Spleen (tissue), 11 donors: ENCODE data around the gene SFXN2. TPM values are rescaled to one million over a fixed set of nuclear protein-coding genes. Genes with fewer than 3 reads are reported as not detected.

Experiments used
- DNase-seq: peaks from one replicate; pipeline ENCODE4 v3.0.0-alpha.2; 2020
- H3K27ac ChIP-seq, 8 donors: fragments of 200-600 bp; sonication (generic) in 7 of 8; 1 replicate in 4 of 8; 2 replicates in 4 of 8; pipeline versions ENCODE4 v1.5.0 to v1.8.0; 2016 to 2021; ENCODE audit warnings: inconsistent platforms in 4 of 8, mild to moderate bottlenecking in 4 of 8, moderate library complexity in 1 of 8
- H3K27me3 ChIP-seq, 7 donors: fragments of 200-600 bp; sonication (generic) in 6 of 7; replicated peaks in 1 of 7; 1 replicate in 4 of 7; 2 replicates in 3 of 7; pipeline versions ENCODE4 v1.5.0 to v1.8.0; 2016 to 2021; ENCODE audit warnings: inconsistent platforms in 3 of 7, mild to moderate bottlenecking in 1 of 7
- H3K36me3 ChIP-seq, 6 donors: fragments of 200-600 bp; sonication (generic) in 5 of 6; 1 replicate in 4 of 6; 2 replicates in 2 of 6; pipeline versions ENCODE4 v1.5.0 to v1.8.0; 2016 to 2021; ENCODE audit warnings: inconsistent platforms in 2 of 6
- H3K4me1 ChIP-seq, 6 donors: fragments of 200-600 bp; sonication (generic) in 5 of 6; 1 replicate in 3 of 6; 2 replicates in 3 of 6; pipeline versions ENCODE4 v1.5.0 to v1.8.0; 2016 to 2021; ENCODE audit warnings: inconsistent platforms in 3 of 6
- H3K4me3 ChIP-seq, 8 donors: fragments of 200-600 bp; sonication (generic) in 7 of 8; 1 replicate in 4 of 8; 2 replicates in 4 of 8; pipeline versions ENCODE4 v1.5.0 to v1.8.0; 2016 to 2021; ENCODE audit warnings: inconsistent platforms in 4 of 8, mild to moderate bottlenecking in 4 of 8, moderate library complexity in 2 of 8
- H3K9me3 ChIP-seq, 8 donors: fragments of 200-600 bp; sonication (generic) in 7 of 8; 1 replicate in 4 of 8; 2 replicates in 4 of 8; pipeline versions ENCODE4 v1.5.0 to v1.8.0; 2016 to 2021; ENCODE audit warnings: inconsistent platforms in 4 of 8
- CTCF ChIP-seq, 11 experiments: fragments of 200-600 bp in 7 of 11; fragments of 450-650 bp in 4 of 11; sonication (generic) in 4 of 11; IDR thresholded peaks in 8 of 11; conservative IDR thresholded peaks in 3 of 11; 1 replicate in 7 of 11; 2 replicates in 4 of 11; pipeline versions ENCODE4 v1.4.0 to v1.8.0; 2016 to 2021; ENCODE audit warnings: antibody characterized with exemption in 11 of 11, inconsistent platforms in 4 of 11, mild to moderate bottlenecking in 1 of 11
- POLR2A ChIP-seq, 3 donors: fragments of 450-650 bp; IDR thresholded peaks; one replicate each; pipeline ENCODE4 v1.5.1; 2017; ENCODE audit warnings: antibody characterized with exemption in 3 of 3, mild to moderate bottlenecking in 1 of 3
- POLR2AphosphoS5 ChIP-seq, 3 donors: sonication (generic); formaldehyde crosslinking; IDR thresholded peaks; one replicate each; pipeline ENCODE4 v1.5.1; 2017; ENCODE audit warnings: antibody characterized with exemption in 3 of 3
- WGBS, 5 donors: extraction: QIAGEN DNeasy Blood & Tissue Kit in 3 of 5; methylation state at CpG; one replicate each; pipeline versions ENCODE4 v1.1.5 to v1.1.7; 2013 to 2018; 5-methylcytosine and 5-hydroxymethylcytosine counted together
- intact Hi-C: fragments of 100-400 bp; cut with DNase I; formaldehyde crosslinking; loops from one replicate; pipeline ENCODE4 v1.15.0; 2023; ENCODE audit warnings: low total_unique reads
- polyA plus RNA-seq, 3 donors: library from polyadenylated mRNA; stranded (reverse); fragments of 200-250 nt; gene quantifications; one replicate each; pipeline ENCODE4 v1.2.1, GENCODE V29; 2013
- total RNA-seq, 7 donors: library from RNA; depleted of rRNA in 3 of 7; stranded (reverse); fragments of >200 nt in 3 of 7; fragmentation: NEBNext Ultra II Directional in 4 of 7; extraction: Animal tissue kit (Norgen Biotek cat#: 25700) in 4 of 7; gene quantifications; one replicate each; pipeline versions ENCODE4 v1.1.0 to v1.2.1, GENCODE V29; 2016 to 2021
- donor health status: healthy with polysubstance abuse.
- donor health status: DM: no; HTN: no; CAD: no; lungs with moderate emphysema.
- donor health status: DM: no; HTN: no; CAD: no.
- donor health status: Bipolar disorder and iron deficiency.
- donor health status: healthy.
- donor health status: DM: no; HTN: no; CAD: no.
- donor health status: DM: yes; HTN: yes; CAD: no.

The SFXN2 gene
- total and polyA plus RNA-seq, 10 donors = 3.0 to 12.8 (median 9.8) TPM

GRCh38 chr10:102669206-102670064 lies 45.0 kb upstream of the SFXN2 start:
- intact Hi-C loops = no loop called here
- no peak overlapping the region for H3K4me3 ChIP-seq
- peak in 2 of 3 donors; percentile 35 to 40 for TF ChIP-seq POLR2AphosphoS5 (IDR thresholded peaks at IDR 0.05)
- peak in 6 of 11 experiments; percentile 5 to 63 (median 47) for TF ChIP-seq CTCF (IDR thresholded peaks at IDR 0.05 in 8 of 11, conservative IDR thresholded peaks at IDR 0.05 in 3 of 11)
- TF ChIP-seq POLR2A (IDR thresholded peaks at IDR 0.05) = no peak
- no peak for DNase-seq
- H3K36me3 ChIP-seq = no peaks in the 10 kb centered on the region
- WGBS, 5 donors = 56 to 91% (median 84%) methylated on average over 3 to 7 of the region's 7 CpGs
- H3K27me3 ChIP-seq = no peaks in the 10 kb centered on the region
- no peaks in the 10 kb centered on the region for H3K9me3 ChIP-seq
- H3K27ac ChIP-seq = peak overlapping the region in 5 of 8 donors; percentile 17 to 51 (median 38)
- peaks cover 7 to 59% (median 35%) of the 10 kb centered on the region in 6 donors for H3K4me1 ChIP-seq

GRCh38 chr10:102670065-102670670 lies 44.3 kb upstream of the SFXN2 start:
- TF ChIP-seq CTCF (IDR thresholded peaks at IDR 0.05 in 8 of 11, conservative IDR thresholded peaks at IDR 0.05 in 3 of 11) (peak in 1 of 11 experiments; percentile 2), POLR2AphosphoS5 (IDR thresholded peaks at IDR 0.05) (no peak)
- WGBS, 5 donors = 86 to 94% (median 89%) methylated on average over 6 to 9 of the region's 9 CpGs
- peak overlapping the region in 5 of 8 donors; percentile 17 to 51 (median 38) for H3K27ac ChIP-seq
- no peaks in the 10 kb centered on the region for H3K36me3 ChIP-seq
- DNase-seq = no peak
- H3K27me3 ChIP-seq = no peaks in the 10 kb centered on the region
- peaks cover 15 to 66% (median 42%) of the 10 kb centered on the region in 6 donors for H3K4me1 ChIP-seq
- H3K4me3 ChIP-seq = no peak overlapping the region
- H3K9me3 ChIP-seq = no peaks in the 10 kb centered on the region
- intact Hi-C loops = no loop called here

- TF ChIP-seq POLR2AphosphoS5 (IDR thresholded peaks at IDR 0.05) (no peak), CTCF (IDR thresholded peaks at IDR 0.05 in 8 of 11, conservative IDR thresholded peaks at IDR 0.05 in 3 of 11) (no peak), POLR2A (IDR thresholded peaks at IDR 0.05) (no peak)
- H3K27me3 ChIP-seq = no peaks in the 10 kb centered on the region
- intact Hi-C loops = no loop called here
- H3K36me3 ChIP-seq = no peaks in the 10 kb centered on the region
- DNase-seq = no peak
- H3K4me1 ChIP-seq = peaks cover 21 to 74% (median 50%) of the 10 kb centered on the region in 6 donors
- WGBS, 5 donors = 58 to 73% (median 64%) methylated on average over 6 of the region's 6 CpGs
- no peaks in the 10 kb centered on the region for H3K9me3 ChIP-seq
- no peak overlapping the region for H3K4me3 ChIP-seq
- peak overlapping the region in 2 of 8 donors; percentile 51 to 89 for H3K27ac ChIP-seq
Observed at GRCh38 chr10:102670871-102671434, 43.5 kb upstream of the SFXN2 start.
